IPS DF 4.7 (cell line): ENCODE data around the gene FBXW8.

ENCODE experiments used
- DNase-seq: peaks from one replicate; pipeline ENCODE4 v3.0.0-alpha.2; 2013; ENCODE audit warnings: low spot score; ENCODE audit errors: extremely low read depth

Gene FBXW8

GRCh38 chr12:117020536-117021220 is 109.9 kb downstream of the FBXW8 start:
- no peak for DNase-seq

- DNase-seq, result no peak
Observed at GRCh38 chr12:117022465-117022864, 111.7 kb downstream of the FBXW8 start.

GRCh38 chr12:117023998-117024960 is 113.5 kb downstream of the FBXW8 start:
- DNase-seq, result no peak

GRCh38 chr12:117024961-117025480 is 114.3 kb downstream of the FBXW8 start:
- DNase-seq, result no peak

GRCh38 chr12:117025481-117026151 is 114.9 kb downstream of the FBXW8 start:
- DNase-seq, result no peak

GRCh38 chr12:117026343-117026742 is 115.6 kb downstream of the FBXW8 start:
- no peak for DNase-seq

GRCh38 chr12:117026921-117027250 is 116.1 kb downstream of the FBXW8 start:
- DNase-seq, result no peak

GRCh38 chr12:117027251-117028086 is 116.7 kb downstream of the FBXW8 start:
- DNase-seq, result no peak

GRCh38 chr12:117028254-117028653 is 117.5 kb downstream of the FBXW8 start:
- no peak for DNase-seq

- DNase-seq, result no peak
Observed at GRCh38 chr12:117030187-117030900, 119.6 kb downstream of the FBXW8 start.

- no peak for DNase-seq
Observed at GRCh38 chr12:117031843-117032592, 121.3 kb downstream of the FBXW8 start.

- DNase-seq, result no peak
Observed at GRCh38 chr12:117032593-117033381, 122.0 kb downstream of the FBXW8 start.

GRCh38 chr12:117033382-117034221 is 122.9 kb downstream of the FBXW8 start:
- DNase-seq, result no peak

- DNase-seq, result no peak
Observed at GRCh38 chr12:117034249-117034648, 123.5 kb downstream of the FBXW8 start.

GRCh38 chr12:117034701-117035151 is 124.0 kb downstream of the FBXW8 start:
- DNase-seq, result no peak

GRCh38 chr12:117035287-117035686 is 124.5 kb downstream of the FBXW8 start:
- no peak for DNase-seq

- no peak for DNase-seq
Observed at GRCh38 chr12:117036046-117036445, 125.3 kb downstream of the FBXW8 start.

- no peak for DNase-seq
Observed at GRCh38 chr12:117036547-117036946, 125.8 kb downstream of the FBXW8 start.
